HL-60/S4 (cell line): Measurements from ENCODE around the gene MATK.

Source experiments
- in situ Hi-C: fragments of 300-500 bp; cut with MboI; formaldehyde crosslinking; loops from 2 replicates; pipeline ENCODE4 v1.14.3; 2022; ENCODE audit warnings: low sequenced_read_pairs

Gene MATK

DNA sequence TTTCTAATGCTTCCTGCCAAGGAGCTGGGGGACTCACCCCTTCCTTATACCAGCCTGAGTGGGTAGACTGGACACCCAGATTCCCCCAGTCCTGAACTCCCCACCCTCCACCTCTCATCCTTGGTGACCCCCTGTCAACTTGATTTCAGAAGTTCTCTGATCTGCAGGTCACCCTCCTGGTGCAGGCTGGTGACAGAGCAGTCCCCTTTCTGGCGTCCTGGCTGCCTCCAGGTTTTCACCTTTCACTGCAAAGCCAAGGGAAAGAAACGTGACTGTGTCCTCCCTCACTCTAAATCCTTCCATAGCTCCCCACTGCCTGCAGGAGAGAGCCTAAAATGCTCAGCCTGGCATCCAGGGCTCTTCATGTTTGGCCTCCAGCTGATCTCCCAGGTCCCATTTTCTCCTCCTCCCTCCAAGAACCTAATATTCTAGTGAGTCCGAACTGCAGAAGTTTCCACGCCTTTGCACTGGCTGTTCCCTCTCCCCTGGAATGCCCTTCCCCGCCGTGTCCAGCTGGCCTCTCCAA lies 4.1 kb upstream of the MATK start:
- in situ Hi-C loops = no loop called here

DNA sequence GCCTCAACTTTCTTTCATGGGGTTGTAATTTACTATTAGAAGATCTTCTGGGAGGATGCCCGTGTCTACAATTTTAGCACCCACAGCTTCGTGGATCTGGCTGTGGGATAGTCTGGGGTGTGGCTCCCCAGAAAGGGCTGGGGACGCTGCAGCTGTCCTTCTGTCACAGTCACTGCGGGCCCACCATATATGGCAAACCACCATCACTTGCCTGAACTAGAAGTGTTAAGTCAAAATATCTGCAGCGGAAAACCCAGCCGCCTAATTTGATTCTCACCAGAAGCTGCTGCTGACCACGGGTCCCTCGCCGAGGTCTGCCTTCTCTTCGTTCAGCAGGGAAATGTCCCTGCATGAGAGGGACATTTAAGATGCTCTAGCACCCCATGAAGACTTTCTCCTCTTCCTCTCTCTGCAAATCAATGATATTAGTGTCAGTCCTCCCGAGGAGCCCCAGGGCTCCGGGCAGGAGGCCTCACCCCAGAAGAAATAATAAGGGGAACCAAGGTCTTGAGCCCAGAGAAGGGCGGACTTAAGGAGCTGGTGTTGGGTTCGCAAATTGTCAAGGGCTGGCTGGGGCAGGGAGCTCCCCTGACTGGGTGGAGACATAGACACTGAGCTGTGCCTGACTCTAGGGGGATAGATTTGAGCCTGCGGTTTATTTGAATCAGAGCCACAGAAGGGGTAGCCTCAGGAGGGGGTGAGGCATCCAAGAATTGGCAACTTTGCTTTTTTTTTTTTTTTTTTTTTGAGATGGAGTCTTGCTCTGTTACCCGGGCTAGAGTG lies 3.0 kb upstream of the MATK start:
- in situ Hi-C loops = no loop called here

DNA sequence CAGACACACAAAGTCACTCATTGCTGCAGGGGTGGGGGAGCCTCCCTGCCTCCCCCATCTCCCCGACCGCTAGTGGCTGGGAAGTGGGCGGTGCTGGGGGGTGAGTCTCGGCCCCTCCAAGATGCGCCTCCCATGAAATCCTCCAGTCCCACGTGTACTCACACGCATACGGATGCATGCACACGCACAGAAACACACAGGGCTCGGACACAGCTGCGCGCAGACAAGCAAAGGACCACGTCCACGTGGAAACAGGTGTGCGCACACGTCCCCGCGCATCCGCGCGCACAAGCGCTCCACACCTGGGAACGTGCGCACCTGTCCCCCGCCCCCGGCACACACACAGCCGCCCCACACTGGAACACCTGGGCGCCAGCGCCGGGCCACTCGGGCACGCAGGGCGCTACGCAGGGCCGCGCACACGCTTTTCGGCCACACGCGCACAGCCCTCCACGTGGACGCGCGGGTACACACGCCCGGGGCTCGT lies 687 bp downstream of the MATK start:
- in situ Hi-C loops = no loop called here

DNA sequence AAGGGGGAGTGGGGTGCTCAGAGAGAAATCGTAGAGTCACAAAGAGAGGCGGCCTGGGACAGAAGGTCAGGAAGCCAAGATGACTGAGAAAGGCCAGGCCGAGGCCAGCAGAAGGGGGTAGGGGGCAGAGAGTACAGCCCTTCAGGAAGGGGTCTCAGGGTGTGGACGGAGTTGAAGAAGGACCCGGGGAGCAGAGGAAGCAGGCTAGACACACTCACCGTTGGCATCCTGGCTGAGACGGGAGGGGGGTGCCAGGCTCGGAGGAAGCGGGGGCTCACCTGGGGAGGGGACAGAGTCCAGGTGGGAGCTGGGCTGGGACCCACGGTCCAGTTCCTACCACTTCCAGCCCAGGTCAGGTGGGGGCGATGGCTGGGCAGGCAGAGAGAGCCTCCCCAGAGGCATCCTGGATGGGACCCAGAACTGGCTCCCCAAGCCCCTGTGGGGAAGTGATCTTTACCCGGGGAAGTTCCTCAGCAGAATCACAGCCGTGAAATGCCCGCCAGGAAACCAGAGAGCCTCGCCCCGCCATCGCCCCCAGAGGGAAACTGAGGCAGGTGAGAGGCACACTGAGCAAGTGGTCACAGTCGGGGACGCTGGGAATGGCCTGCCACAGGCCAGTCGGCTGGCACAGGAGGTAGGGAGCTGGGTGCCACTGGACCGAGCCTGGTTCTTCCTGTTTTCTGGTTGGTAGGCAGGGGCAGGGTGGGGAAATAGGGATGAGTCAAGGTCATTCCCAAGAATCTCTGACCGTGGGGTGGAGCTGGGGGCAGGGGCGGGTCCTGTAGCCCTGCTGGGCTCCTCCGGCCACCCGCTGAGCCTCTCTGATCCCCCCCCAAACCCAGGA lies 1.4 kb downstream of the MATK start:
- in situ Hi-C loops = no loop called here

DNA sequence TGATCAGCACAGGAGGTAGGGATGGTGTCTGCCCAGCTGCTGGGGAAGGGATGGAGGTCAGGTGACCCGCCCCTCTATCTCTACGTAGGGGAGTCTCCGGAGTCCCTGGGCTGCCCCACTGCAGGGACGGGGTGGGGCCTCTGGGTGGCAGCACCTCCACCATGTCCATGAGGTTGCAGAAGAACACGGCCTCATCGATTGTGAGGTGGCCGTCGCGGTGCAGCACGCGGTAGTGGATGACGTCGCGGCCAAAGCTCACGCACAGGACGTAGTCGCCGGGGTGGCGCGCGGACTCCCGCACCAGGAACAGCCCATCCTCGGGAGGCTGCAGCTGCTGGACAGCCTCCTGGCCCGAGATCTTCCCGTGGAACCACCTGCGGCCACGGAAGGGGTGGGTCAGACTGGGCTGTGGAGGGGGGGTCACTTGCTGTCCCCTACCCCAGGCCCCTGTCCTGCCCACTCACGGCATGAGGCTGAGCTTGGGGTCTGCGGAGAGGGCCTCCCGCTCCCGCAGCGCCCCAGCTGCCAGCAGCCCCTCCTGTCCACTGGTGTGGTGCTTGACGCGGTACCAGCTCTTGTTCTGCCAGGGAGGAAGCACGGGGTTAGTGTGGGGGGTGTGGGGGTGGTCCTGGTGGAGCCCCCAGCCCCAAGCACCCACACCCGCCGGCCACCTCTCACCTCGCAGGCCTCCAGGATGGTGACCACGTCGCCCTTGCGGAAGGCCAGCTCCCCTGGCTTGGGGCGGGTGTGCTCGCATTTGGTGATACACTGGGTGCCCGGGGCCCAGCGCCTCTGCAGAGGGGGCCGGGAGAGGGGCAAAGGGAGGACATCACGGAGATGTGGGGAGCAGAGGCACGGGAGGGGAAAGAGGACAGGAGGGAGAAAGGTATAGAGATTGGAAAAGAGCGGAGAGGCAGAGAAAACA lies 2.3 kb downstream of the MATK start:
- in situ Hi-C loops = no loop called here

DNA sequence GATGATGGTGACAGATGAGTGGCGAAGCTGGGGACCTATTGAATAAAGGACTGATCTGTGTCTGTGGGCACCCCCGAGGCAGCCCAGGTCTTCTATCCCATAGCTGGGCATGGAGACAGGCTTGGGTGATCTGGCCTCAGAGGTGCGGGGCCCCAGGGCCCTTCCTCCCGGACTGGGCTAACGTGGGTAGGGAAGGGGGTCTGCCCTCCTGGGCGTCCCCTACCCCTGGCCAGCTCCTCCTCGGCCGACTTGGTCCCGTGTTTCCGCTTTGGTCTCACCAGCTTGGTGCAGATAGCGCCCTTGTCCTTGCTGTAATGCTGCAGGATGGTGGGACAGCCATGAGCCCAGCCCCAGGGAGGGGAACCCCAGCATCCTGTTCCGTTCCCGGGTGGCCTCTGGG lies 3.3 kb downstream of the MATK start:
- in situ Hi-C loops = no loop called here

DNA sequence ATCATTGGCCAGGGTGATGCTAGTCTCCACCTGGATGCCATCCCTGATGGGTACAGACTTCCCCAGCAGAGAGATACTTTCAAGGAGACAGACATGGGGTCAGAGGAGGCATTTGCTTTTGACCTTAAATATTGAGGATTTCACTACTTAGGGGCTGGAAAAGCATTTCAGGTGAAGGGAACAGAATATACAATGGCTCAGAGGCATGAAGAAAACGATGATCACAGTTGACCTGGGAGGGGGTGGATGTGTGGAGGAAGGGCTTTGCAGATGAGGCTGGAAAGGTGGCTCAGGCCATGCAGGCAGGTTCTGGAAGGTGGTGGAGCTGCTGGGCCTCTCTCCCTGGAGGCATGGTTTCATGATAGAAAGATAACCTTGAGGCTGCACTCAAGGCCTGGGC lies 3.9 kb downstream of the MATK start:
- in situ Hi-C loops = no loop called here

DNA sequence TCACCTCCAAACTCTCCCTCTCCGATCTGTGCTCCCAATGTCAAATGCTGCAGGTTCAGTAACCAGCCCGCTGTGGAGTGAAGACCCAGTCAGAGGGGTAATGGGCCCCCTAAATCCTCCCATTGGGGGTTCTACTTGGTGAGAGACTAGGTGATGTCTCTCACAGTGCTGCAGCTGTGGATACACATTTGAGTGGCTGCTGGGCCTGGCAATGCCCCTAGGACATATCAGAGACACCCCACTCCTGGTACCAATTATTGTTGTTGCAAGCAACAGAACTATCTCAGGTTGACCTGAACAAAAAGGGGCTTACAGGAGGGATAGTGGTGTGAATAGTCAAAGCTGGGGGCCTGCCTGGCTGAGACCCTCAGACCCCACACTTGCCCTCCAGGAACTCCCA lies 4.6 kb downstream of the MATK start:
- in situ Hi-C loops = no loop called here

DNA sequence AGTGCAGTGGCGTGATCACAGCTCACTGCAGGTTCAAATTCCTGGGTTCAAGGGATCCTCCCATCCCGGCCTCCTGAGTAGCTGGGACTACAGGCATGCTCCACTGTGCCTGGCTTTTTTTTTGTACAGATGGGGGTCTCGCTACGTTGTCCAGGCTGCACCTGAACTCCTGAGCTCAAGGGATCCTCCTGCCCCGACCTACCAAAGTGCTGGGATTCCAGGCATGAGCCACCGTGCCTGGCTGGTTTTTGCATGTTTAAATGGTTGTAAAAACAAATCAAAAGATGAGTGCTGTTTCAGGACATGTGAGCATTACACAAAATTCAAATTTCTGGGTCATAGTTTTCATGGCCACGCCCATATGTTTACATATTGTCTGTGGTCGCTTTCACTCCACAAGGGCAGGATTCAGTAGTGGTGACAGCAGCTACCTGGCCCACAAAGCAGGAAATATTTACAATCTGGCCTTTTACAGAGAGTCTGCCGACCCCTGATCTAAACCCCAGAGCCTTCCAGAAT lies 5.3 kb downstream of the MATK start:
- in situ Hi-C loops = no loop called here

DNA sequence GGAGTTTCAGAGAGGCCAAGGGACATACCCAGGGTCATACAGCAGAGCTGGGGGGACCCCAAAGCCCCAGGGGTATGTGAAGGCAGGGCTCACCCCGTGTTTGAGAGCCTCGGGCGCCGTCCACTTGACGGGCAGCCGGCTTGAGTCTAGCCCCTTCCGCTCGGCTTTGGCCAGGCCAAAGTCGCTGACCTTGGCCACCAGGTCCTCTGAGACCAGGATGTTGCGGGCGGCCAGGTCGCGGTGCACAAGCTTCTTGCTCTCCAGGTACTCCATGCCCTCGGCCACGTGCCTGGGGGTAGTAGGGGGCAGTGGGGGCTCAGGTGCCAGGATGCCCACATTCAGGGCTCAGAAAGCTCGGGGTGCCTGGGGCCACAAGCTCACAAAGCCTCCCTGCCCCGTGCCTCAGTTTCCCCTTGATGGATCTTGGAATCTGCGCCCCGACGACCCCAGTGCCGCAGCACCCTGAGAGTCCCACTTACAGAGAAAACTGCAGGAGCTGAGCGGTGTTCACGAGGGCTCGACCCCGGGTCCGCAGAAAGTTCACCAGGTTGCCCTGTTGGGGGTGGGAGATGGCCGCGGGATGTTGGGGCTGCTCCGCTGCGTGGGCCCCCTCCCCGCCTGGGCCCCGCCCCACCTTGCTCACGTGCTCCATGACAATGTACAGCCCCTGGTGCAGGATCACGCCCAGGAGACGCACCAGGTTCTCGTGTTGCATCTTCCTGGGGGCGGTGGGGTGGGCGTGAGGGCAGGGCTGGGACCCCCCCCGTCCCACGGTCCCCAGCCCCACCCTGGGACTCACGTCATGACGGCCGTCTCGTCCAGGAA lies 7.1 kb downstream of the MATK start:
- in situ Hi-C loops = no loop called here

DNA sequence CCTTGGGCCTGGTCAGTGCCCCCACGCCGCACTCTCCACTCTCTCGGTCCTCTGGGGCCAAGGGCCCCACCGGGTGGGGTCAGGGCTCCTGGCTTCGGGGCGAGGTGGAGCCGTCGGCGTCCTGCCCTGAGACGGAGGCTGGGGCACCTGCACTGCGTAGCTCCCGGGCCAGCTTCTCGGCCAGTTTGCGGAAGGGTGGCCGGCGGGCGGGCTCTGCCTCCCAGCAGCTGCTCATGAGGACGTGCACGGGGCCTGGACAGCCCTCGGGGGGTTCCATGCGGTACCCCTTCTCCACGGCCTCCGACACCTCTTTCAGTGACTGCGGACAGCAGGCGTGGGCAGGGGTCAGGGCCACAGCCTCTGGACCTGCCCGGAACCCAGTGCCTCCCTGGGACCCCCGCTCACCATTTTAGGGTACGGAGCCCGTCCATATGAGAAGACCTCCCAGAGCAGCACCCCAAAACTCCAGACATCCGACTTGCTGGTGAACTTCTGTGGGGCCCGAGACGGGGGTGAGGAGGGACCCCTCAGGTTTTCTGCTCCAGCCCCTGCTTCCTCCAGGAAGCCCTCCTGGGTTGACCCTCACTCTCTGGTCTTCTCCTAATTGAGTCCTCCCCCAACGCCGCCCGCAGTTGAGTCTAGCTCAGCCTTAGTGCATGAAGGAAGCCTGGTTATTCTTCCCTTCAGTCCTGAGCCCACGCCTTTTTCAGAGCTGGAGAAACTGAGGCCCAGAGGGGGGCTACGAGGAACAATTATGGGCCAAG lies 7.9 kb downstream of the MATK start:
- in situ Hi-C loops = no loop called here

DNA sequence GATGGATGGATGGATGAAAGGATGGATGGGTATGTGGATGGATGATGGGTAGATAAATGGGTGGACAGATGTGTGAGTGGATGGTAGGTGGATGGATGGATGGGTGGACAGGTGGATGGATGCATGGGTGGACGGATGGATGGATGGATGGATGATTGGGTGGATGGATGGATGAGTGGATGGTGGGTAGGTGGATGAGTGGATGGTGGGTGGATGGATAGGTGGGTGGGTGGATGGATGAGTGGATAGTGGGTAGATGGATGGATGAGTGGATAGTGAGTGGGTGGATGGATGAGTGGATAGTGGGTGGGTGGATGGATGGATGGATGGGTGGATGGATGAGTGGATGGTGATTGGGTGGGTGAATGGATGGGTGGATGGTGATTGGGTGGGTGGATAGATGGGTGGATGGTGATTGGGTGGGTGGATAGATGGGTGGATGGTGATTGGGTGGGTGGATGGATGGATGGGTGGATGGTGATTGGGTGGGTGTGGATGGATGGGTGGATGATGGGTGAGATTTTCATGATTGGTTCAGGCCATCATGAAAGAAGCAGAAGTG lies 9.6 kb downstream of the MATK start:
- in situ Hi-C loops = no loop called here

DNA sequence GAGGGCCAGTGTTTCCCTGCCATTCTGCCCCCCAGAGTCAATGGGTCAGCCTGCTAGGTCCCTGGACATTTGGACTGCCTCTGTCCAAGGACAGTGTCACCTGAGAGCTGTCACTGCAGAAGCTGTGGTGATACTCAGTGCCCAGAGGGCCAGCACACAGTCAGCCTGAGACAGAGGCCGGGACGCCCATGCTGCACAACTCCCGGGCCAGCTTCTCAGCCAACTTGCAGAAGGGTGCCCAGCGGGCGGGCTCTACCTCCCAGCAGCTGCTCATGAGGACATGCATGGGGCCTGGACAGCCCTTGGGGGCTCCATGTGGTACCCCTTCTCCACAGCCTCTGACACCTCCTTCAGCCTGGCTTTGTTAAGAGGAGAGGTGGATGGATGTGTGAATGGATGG lies 10.3 kb downstream of the MATK start:
- in situ Hi-C loops = no loop called here

DNA sequence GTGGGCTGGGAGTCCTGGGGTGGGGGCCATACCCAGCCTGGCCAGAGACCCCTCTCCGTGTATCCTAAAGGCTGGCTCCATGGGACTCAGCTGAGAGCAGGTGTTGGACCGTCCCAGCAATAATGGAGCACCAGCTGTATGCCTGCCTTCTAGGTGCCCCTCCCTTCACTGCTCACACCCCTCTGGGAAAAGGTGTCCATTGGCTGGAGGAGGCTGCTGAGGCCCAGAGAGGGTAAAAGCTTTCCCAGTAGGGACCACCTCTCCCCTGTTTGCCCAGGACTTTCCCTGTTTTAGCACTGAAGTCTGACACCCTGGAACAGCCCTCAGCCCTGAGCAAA lies 10.8 kb downstream of the MATK start:
- in situ Hi-C loops = no loop called here

DNA sequence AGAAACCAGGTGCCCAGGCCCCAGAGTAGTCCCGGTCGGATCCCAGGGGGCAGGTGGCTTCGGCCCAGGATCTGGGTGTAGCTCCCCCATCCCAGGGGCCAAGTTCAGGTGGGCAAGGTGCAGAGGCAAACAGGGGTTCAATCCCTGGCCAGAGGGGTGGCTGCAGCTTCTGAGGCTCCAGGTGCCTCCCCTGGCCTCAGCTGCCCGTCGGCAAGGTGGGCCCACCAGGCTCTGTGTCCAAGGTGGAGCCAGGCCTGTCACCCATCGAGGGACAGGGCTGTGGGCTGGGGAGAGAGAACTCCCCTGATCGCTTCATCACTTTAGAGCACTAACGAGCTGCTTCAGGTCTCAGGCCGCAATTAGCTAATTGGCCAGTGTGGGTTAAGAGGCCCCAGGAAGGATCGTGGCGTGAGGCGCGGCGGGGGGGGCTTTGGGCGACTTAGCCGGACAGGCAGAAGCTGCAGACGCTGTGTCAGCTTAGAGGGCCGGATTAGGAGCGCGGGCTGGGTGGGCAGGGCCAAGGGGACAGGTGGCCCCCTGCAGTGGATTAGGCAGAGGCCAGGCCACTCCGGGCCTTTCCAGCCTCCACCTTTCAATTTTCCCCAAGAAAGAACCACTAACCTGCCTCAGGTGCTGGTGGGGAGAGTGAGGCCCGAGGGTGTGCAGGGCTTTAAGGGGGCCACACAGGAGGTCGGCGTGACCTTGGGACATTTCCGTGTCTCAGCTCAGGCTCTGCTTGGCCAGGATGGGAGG lies 11.4 kb downstream of the MATK start:
- in situ Hi-C loops = no loop called here

DNA sequence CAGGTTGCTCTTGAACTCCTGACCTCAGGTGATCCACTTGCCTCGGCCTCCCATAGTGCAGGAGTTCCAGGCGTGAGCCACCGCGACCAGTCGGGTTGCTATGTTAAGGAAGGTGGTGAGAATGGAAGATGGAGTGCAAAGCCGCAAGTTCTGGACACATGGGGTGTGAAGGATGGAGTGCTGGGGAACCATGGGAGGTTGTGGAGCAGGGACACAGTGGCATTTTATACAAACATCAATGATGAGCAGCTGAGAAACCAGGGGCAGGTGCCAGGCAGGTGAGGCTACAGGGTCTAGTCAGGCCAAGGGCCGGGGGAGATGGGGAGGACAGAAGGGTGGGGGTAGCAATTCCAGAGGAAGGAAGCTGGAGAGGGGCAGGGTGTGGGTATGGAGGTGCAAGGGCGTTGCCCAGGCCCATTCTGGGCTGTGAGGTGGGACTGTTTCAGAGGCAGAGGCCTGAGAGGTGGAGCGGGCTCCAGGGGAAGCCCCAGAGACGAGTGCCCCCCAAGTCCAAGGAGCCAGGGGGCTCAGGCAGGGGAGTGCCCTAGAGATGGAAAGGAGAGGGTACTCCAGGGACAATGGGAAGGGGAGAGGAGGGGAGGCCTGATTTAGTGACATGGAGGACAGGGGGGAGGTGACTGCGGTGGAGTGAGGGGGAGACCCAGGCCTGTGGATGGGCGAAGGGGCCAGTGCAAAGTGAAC lies 12.2 kb downstream of the MATK start:
- in situ Hi-C loops = no loop called here

DNA sequence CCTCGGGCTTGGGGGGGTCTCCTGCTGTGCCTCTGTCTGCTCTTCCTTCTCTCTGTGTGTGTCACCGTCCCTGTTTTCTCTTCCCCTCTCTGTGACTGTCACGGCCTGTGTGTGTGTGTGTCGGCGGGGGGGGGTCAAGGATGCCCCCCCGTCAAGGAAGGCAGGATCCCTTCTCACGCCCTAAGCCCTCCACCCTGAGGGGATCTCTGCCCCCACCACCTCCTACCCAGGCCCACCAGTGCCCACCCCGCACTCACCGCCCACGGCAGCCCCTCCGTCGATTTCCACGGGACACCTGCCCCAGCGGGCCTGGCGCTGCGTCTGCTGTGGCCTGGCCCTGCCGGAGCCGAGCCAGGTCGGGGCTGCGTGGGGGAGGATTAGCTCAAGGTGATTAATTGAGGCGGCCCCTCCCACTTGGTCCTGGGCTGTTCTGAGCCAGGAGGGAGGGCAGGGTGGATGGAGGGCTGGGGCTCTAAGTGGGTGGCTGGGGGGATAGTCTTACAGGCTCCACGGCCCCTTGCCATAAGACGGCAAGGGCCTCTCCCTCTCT lies 14.2 kb downstream of the MATK start, which contains the start of gene RAX2:
TSS of gene RAX2 (minus strand) at position 323 of the 550 bp plus-strand sequence. CDS start 486 bp downstream, outside the sequence.
- in situ Hi-C loops = no loop called here
